HepG2 (cell line): ENCODE data around the gene EPB41L2. TPM values are rescaled to one million over a fixed set of nuclear protein-coding genes. Genes with fewer than 3 reads are reported as not detected.

ENCODE experiments used
- FLYWCH1 ChIP-seq: sonication (generic); formaldehyde crosslinking; IDR thresholded peaks from 2 replicates; pipeline ENCODE4 v1.8.1; 2023; ENCODE audit warnings: mild to moderate bottlenecking, missing genetic modification reagents
- GATAD2A ChIP-seq: IDR thresholded peaks from 2 replicates; pipeline ENCODE4 v1.6.1; 2016
- IRF2 ChIP-seq: IDR thresholded peaks from 2 replicates; pipeline ENCODE4 v1.6.1; 2018; ENCODE audit warnings: missing genetic modification reagents, missing compliant biosample characterization
- KDM6A ChIP-seq: IDR thresholded peaks from 2 replicates; pipeline ENCODE4 v1.6.1; 2016; ENCODE audit warnings: low read depth
- KMT2B ChIP-seq: IDR thresholded peaks from 2 replicates; pipeline ENCODE4 v1.6.1; 2016; ENCODE audit warnings: missing genetic modification reagents, missing compliant biosample characterization
- NFKBIZ ChIP-seq: IDR thresholded peaks from 2 replicates; pipeline ENCODE4 v1.6.1; 2018; ENCODE audit warnings: missing genetic modification reagents, missing compliant biosample characterization
- NR2F2 ChIP-seq: IDR thresholded peaks from 2 replicates; pipeline ENCODE4 v1.6.1; 2012; ENCODE audit warnings: low read depth, inconsistent platforms, borderline replicate concordance
- ONECUT2 ChIP-seq: sonication (generic); formaldehyde crosslinking; IDR thresholded peaks from 2 replicates; pipeline ENCODE4 v1.4.0; 2020; ENCODE audit warnings: missing genetic modification reagents
- TBX2 ChIP-seq: sonication (generic); formaldehyde crosslinking; IDR thresholded peaks from 2 replicates; pipeline ENCODE4 v1.5.0; 2020; ENCODE audit warnings: missing genetic modification reagents, mild to moderate bottlenecking, borderline replicate concordance
- TP53 ChIP-seq: sonication (generic); formaldehyde crosslinking; conservative IDR thresholded peaks from 2 replicates; pipeline ENCODE4 v1.4.0; 2020; ENCODE audit warnings: missing genetic modification reagents
- ZFP36 ChIP-seq: fragments of 150-350 bp; IDR thresholded peaks from 2 replicates; pipeline ENCODE4 v1.6.1; 2018; ENCODE audit warnings: borderline replicate concordance, low read length, low read depth; ENCODE audit not compliant: partially characterized antibody
- ZNF101 ChIP-seq: sonication (generic); formaldehyde crosslinking; IDR thresholded peaks from 2 replicates; pipeline ENCODE4 v1.4.0; 2020; ENCODE audit warnings: mild to moderate bottlenecking, low read depth, missing genetic modification reagents, borderline replicate concordance
- ZNF232 ChIP-seq: sonication (generic); formaldehyde crosslinking; IDR thresholded peaks from 2 replicates; pipeline ENCODE4 v1.4.0; 2020; ENCODE audit warnings: missing genetic modification reagents, borderline replicate concordance
- ZNF367 ChIP-seq: sonication (generic); formaldehyde crosslinking; IDR thresholded peaks from 2 replicates; pipeline ENCODE4 v1.4.0; 2020; ENCODE audit warnings: missing genetic modification reagents, borderline replicate concordance
- ZNF558 ChIP-seq: sonication (generic); formaldehyde crosslinking; IDR thresholded peaks from 2 replicates; pipeline ENCODE4 v1.9.0; 2022; ENCODE audit warnings: mild to moderate bottlenecking, missing genetic modification reagents, borderline replicate concordance
- ZNF644 ChIP-seq: IDR thresholded peaks from 2 replicates; pipeline ENCODE4 v1.6.1; 2016; ENCODE audit warnings: low read depth
- ZSCAN21 ChIP-seq: sonication (generic); formaldehyde crosslinking; IDR thresholded peaks from 2 replicates; pipeline ENCODE4 v1.8.0; 2022; ENCODE audit warnings: mild to moderate bottlenecking, missing genetic modification reagents, moderate library complexity, borderline replicate concordance
- ZSCAN31 ChIP-seq: sonication (generic); formaldehyde crosslinking; IDR thresholded peaks from 2 replicates; pipeline ENCODE4 v1.5.0; 2020; ENCODE audit warnings: low read depth, mild to moderate bottlenecking, missing genetic modification reagents
- polyA plus RNA-seq, 8 experiments: library from polyadenylated mRNA; depleted of rRNA in 3 of 8; stranded (reverse) in 7 of 8; unstranded in 1 of 8; fragments of >200 nt; fragmentation: Illumina TruSeq in 4 of 8; extraction: Trizol in 4 of 8; gene quantifications; 2 replicates each; pipeline versions ENCODE4 v1.2.1 to v1.2.3, GENCODE V29; 2011 to 2016; ENCODE audit warnings: low read depth in 4 of 8, missing spikeins in 1 of 8, mixed read lengths in 1 of 8; ENCODE audit not compliant: insufficient read depth in 1 of 8
- total RNA-seq, 5 experiments: library from RNA; depleted of rRNA; stranded (reverse); fragments of >200 nt; fragmentation: Illumina TruSeq; extraction: Trizol; gene quantifications; 2 replicates each; pipeline ENCODE4 v1.2.3, GENCODE V29; 2016; ENCODE audit warnings: low read depth in 1 of 5
- TF ChIP-seq, protein P1 (sequence below): sonication (generic); formaldehyde crosslinking; conservative IDR thresholded peaks from 2 replicates; pipeline ENCODE4 v1.4.0; 2020; ENCODE audit warnings: missing genetic modification reagents
- TF ChIP-seq, protein P2 (sequence below): sonication (generic); formaldehyde crosslinking; IDR thresholded peaks from 2 replicates; pipeline ENCODE4 v1.4.0; 2020; ENCODE audit warnings: missing genetic modification reagents
- TF ChIP-seq, protein P3 (sequence below): conservative IDR thresholded peaks from 2 replicates; pipeline ENCODE4 v1.6.1; 2018; ENCODE audit warnings: missing genetic modification reagents
- TF ChIP-seq, protein P4 (sequence below): sonication (generic); formaldehyde crosslinking; IDR thresholded peaks from 2 replicates; pipeline ENCODE4 v1.8.1; 2023; ENCODE audit warnings: mild to moderate bottlenecking, missing genetic modification reagents
- TF ChIP-seq, protein P5 (sequence below): IDR thresholded peaks from 2 replicates; pipeline ENCODE4 v1.6.1; 2018; ENCODE audit warnings: missing genetic modification reagents

Gene EPB41L2
- total and polyA plus RNA-seq, 2 of the 13 experiments (the other 11 are each of a cell fraction or from before 2014, with no cell fraction given), result 41.7 to 56.4 TPM

DNA sequence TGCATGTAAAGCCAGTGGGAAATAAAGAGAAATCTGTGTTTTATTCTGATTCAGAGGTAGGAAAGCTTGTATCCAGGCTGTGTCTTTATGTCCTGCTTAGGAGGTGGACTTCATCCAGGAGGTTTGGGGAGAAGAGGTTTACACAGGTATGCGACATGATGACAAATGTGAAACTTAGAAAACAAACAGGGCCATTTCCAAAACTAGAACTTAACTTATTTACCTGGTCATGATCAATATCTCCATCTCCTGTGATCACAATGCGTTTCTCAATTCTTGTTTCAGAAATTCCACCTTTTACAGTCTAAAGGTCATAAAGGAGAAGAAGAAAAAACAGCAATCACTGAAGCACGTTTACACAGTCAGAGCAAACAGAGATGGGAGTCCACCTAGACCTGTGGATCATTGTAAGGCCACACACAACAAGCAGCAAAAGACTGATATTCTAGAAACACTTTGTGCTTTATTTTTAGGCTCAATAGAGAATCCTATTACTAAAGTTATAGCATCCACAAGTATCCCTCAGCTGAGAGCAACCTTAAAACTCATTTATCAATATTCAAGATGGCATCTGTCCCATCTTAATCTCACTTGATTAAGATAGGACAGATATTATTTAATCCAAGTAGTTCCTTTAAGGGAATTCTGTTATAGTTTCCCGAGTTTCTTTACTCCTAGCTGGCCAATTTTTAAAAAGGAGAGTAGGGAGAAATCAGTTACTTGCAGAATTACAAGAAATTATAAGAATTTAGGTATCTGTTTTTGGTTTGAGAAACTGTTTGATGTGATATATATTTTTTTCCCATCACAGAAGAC lies 199.4 kb downstream of the EPB41L2 start (continued):
- TF ChIP-seq, protein P1, sequence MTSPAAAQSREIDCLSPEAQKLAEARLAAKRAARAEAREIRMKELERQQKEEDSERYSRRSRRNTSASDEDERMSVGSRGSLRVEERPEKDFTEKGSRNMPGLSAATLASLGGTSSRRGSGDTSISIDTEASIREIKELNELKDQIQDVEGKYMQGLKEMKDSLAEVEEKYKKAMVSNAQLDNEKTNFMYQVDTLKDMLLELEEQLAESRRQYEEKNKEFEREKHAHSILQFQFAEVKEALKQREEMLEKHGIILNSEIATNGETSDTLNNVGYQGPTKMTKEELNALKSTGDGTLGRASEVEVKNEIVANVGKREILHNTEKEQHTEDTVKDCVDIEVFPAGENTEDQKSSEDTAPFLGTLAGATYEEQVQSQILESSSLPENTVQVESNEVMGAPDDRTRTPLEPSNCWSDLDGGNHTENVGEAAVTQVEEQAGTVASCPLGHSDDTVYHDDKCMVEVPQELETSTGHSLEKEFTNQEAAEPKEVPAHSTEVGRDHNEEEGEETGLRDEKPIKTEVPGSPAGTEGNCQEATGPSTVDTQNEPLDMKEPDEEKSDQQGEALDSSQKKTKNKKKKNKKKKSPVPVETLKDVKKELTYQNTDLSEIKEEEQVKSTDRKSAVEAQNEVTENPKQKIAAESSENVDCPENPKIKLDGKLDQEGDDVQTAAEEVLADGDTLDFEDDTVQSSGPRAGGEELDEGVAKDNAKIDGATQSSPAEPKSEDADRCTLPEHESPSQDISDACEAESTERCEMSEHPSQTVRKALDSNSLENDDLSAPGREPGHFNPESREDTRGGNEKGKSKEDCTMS (CRISPR knock-in tag), result no peak
- peak; percentile 87 for TF ChIP-seq ZSCAN31 (CRISPR knock-in tag)
- TF ChIP-seq, protein P2, sequence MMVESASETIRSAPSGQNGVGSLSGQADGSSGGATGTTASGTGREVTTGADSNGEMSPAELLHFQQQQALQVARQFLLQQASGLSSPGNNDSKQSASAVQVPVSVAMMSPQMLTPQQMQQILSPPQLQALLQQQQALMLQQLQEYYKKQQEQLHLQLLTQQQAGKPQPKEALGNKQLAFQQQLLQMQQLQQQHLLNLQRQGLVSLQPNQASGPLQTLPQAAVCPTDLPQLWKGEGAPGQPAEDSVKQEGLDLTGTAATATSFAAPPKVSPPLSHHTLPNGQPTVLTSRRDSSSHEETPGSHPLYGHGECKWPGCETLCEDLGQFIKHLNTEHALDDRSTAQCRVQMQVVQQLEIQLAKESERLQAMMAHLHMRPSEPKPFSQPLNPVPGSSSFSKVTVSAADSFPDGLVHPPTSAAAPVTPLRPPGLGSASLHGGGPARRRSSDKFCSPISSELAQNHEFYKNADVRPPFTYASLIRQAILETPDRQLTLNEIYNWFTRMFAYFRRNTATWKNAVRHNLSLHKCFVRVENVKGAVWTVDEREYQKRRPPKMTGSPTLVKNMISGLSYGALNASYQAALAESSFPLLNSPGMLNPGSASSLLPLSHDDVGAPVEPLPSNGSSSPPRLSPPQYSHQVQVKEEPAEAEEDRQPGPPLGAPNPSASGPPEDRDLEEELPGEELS (CRISPR knock-in tag), result peak; percentile 100
- peak; percentile 100 for TF ChIP-seq KDM6A
- TF ChIP-seq FLYWCH1 (CRISPR knock-in tag), result no peak
- no peak for TF ChIP-seq ZNF101 (CRISPR knock-in tag)
- peak; percentile 96 for TF ChIP-seq TBX2 (CRISPR knock-in tag)
- TF ChIP-seq NFKBIZ (CRISPR knock-in tag), result peak; percentile 95
- TF ChIP-seq ZSCAN21 (CRISPR knock-in tag), result peak; percentile 92
- TF ChIP-seq TP53 (CRISPR knock-in tag), result no peak; the same call in 1 of the 2 replicates
- TF ChIP-seq ZNF232, result peak; percentile 91
- TF ChIP-seq KMT2B (CRISPR knock-in tag), result peak; percentile 35; the same call in 1 of the 2 replicates
- peak; percentile 97 for TF ChIP-seq IRF2
- TF ChIP-seq ZNF558 (CRISPR knock-in tag), result no peak
- peak; percentile 100 for TF ChIP-seq GATAD2A (CRISPR knock-in tag)
- no peak for TF ChIP-seq ZNF367 (CRISPR knock-in tag)
- TF ChIP-seq, protein P3, sequence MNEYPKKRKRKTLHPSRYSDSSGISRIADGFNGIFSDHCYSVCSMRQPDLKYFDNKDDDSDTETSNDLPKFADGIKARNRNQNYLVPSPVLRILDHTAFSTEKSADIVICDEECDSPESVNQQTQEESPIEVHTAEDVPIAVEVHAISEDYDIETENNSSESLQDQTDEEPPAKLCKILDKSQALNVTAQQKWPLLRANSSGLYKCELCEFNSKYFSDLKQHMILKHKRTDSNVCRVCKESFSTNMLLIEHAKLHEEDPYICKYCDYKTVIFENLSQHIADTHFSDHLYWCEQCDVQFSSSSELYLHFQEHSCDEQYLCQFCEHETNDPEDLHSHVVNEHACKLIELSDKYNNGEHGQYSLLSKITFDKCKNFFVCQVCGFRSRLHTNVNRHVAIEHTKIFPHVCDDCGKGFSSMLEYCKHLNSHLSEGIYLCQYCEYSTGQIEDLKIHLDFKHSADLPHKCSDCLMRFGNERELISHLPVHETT (CRISPR knock-in tag), result peak; percentile 88; the same call in 1 of the 2 replicates
- TF ChIP-seq ZNF644 (CRISPR knock-in tag), result peak; percentile 91; the same call in 1 of the 2 replicates
- TF ChIP-seq, protein P4, sequence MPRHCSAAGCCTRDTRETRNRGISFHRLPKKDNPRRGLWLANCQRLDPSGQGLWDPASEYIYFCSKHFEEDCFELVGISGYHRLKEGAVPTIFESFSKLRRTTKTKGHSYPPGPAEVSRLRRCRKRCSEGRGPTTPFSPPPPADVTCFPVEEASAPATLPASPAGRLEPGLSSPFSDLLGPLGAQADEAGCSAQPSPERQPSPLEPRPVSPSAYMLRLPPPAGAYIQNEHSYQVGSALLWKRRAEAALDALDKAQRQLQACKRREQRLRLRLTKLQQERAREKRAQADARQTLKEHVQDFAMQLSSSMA, result no peak
- TF ChIP-seq ZFP36, result no peak
- TF ChIP-seq NR2F2, result peak; percentile 98
- peak; percentile 97 for TF ChIP-seq ONECUT2 (CRISPR knock-in tag)
- TF ChIP-seq, protein P5, sequence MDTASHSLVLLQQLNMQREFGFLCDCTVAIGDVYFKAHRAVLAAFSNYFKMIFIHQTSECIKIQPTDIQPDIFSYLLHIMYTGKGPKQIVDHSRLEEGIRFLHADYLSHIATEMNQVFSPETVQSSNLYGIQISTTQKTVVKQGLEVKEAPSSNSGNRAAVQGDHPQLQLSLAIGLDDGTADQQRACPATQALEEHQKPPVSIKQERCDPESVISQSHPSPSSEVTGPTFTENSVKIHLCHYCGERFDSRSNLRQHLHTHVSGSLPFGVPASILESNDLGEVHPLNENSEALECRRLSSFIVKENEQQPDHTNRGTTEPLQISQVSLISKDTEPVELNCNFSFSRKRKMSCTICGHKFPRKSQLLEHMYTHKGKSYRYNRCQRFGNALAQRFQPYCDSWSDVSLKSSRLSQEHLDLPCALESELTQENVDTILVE (CRISPR knock-in tag), result peak; percentile 80; the same call in 1 of the 2 replicates
